ENCODE data around the gene MAPK8IP2. TPM values are rescaled to one million over a fixed set of nuclear protein-coding genes. Genes with fewer than 3 reads are reported as not detected.

Gene MAPK8IP2
- total and polyA plus RNA-seq, 2 of the 13 experiments (the other 11 are each of a cell fraction or from before 2014, with no cell fraction given): 1.3 to 2.6 TPM

- TF ChIP-seq SAP130 (CRISPR knock-in tag; IDR thresholded peaks at IDR 0.05; ENCODE audit: low read depth) (peak; percentile 76), ARNT2 (CRISPR knock-in tag; IDR thresholded peaks at IDR 0.05; ENCODE audit: low read depth) (no peak; the same call in 1 of the 2 replicates), PRPF4 (IDR thresholded peaks at IDR 0.05; ENCODE audit: low read depth, low read length, poor library complexity, severe bottlenecking) (no peak), ZNF574 (CRISPR knock-in tag; IDR thresholded peaks at IDR 0.05) (0 out of 2 replicates have a peak, but pooled peaks have one; percentile 9), ZSCAN9 (CRISPR knock-in tag; IDR thresholded peaks at IDR 0.05; ENCODE audit: borderline replicate concordance) (no peak), ZFP82 (CRISPR knock-in tag; IDR thresholded peaks at IDR 0.05; ENCODE audit: borderline replicate concordance) (no peak; the same call in 1 of the 2 replicates), HMGXB3 (CRISPR knock-in tag; IDR thresholded peaks at IDR 0.05; ENCODE audit: borderline replicate concordance) (no peak), ZNF75D (CRISPR knock-in tag; IDR thresholded peaks at IDR 0.05; ENCODE audit: borderline replicate concordance) (no peak), HNF4G (IDR thresholded peaks at IDR 0.05; ENCODE audit: borderline replicate concordance, low read depth, low read length) (peak; percentile 4; the same call in 1 of the 2 replicates), HNF4G (CRISPR knock-in tag; IDR thresholded peaks at IDR 0.05; ENCODE audit: borderline replicate concordance, low read depth) (peak; percentile 19; the same call in 1 of the 2 replicates), PTBP1 (IDR thresholded peaks at IDR 0.05; ENCODE audit: low read depth, low read length, poor library complexity, severe bottlenecking) (no peak), KDM1A (CRISPR knock-in tag; IDR thresholded peaks at IDR 0.05) (no peak)
- TF ChIP-seq, protein P1, sequence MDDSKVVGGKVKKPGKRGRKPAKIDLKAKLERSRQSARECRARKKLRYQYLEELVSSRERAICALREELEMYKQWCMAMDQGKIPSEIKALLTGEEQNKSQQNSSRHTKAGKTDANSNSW (CRISPR knock-in tag; IDR thresholded peaks at IDR 0.05; ENCODE audit: borderline replicate concordance): peak; percentile 30; the same call in 1 of the 2 replicates
- TF ChIP-seq, protein P2, sequence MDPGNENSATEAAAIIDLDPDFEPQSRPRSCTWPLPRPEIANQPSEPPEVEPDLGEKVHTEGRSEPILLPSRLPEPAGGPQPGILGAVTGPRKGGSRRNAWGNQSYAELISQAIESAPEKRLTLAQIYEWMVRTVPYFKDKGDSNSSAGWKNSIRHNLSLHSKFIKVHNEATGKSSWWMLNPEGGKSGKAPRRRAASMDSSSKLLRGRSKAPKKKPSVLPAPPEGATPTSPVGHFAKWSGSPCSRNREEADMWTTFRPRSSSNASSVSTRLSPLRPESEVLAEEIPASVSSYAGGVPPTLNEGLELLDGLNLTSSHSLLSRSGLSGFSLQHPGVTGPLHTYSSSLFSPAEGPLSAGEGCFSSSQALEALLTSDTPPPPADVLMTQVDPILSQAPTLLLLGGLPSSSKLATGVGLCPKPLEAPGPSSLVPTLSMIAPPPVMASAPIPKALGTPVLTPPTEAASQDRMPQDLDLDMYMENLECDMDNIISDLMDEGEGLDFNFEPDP (CRISPR knock-in tag; conservative IDR thresholded peaks at IDR 0.05): 0 out of 2 replicates have a peak, but pooled peaks have one; percentile 40
- TF ChIP-seq, protein P3, sequence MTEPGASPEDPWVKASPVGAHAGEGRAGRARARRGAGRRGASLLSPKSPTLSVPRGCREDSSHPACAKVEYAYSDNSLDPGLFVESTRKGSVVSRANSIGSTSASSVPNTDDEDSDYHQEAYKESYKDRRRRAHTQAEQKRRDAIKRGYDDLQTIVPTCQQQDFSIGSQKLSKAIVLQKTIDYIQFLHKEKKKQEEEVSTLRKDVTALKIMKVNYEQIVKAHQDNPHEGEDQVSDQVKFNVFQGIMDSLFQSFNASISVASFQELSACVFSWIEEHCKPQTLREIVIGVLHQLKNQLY (CRISPR knock-in tag; IDR thresholded peaks at IDR 0.05): no peak
Observed at GRCh38 chr22:50627642-50628542, 27.3 kb downstream of the MAPK8IP2 start, which contains the start of gene ARSA (continued).
